Peyer's patch (tissue), 4 donors: ENCODE results near the gene TCF4. TPM values are rescaled to one million over a fixed set of nuclear protein-coding genes. Genes with fewer than 3 reads are reported as not detected.
A peak's percentile ranks its signal among the peaks of the same experiment; 100 is the strongest.

Experiments used
- DNase-seq, 3 donors: peaks; one replicate each; pipeline ENCODE4 v3.0.0-alpha.2; 2017 to 2019
- H3K27ac ChIP-seq, 4 donors: fragments of 200-600 bp; sonication (generic); one replicate each; pipeline ENCODE4 v1.5.1; 2016 to 2019
- H3K27me3 ChIP-seq, 2 donors: fragments of 200-600 bp; sonication (generic); one replicate each; pipeline ENCODE4 v1.5.1; 2019
- H3K36me3 ChIP-seq, 3 donors: fragments of 200-600 bp; sonication (generic); one replicate each; pipeline ENCODE4 v1.5.1; 2016 to 2019
- H3K4me1 ChIP-seq, 4 donors: fragments of 200-600 bp; sonication (generic); one replicate each; pipeline ENCODE4 v1.5.1; 2016 to 2019
- H3K4me3 ChIP-seq, 4 donors: fragments of 200-600 bp; sonication (generic); 1 replicate in 3 of 4; 2 replicates in 1 of 4; pipeline ENCODE4 v1.5.1; 2016 to 2019; ENCODE audit warnings: mild to moderate bottlenecking in 1 of 4
- H3K9me3 ChIP-seq, 4 donors: fragments of 200-600 bp; sonication (generic); one replicate each; pipeline ENCODE4 v1.5.1; 2016 to 2019; ENCODE audit warnings: mild to moderate bottlenecking in 1 of 4
- CTCF ChIP-seq, 6 experiments: fragments of 450-650 bp in 4 of 6; fragments of 200-600 bp in 2 of 6; sonication (generic) in 1 of 6; IDR thresholded peaks; one replicate each; pipeline ENCODE4 v1.5.1; 2017 to 2019; ENCODE audit warnings: antibody characterized with exemption in 6 of 6, mild to moderate bottlenecking in 3 of 6, moderate library complexity in 1 of 6
- POLR2A ChIP-seq, 2 donors: fragments of 450-650 bp; IDR thresholded peaks; one replicate each; pipeline ENCODE4 v1.5.1; 2017; ENCODE audit warnings: antibody characterized with exemption in 2 of 2, mild to moderate bottlenecking in 2 of 2, moderate library complexity in 2 of 2
- total RNA-seq, 4 donors: library from RNA; depleted of rRNA; stranded (reverse); fragments of >200 nt; gene quantifications; one replicate each; pipeline ENCODE4 v1.1.0, GENCODE V29; 2016

The TCF4 gene
- total RNA-seq, 4 donors from 2014 or later = 11.9 to 190 (median 33.8) TPM

DNA sequence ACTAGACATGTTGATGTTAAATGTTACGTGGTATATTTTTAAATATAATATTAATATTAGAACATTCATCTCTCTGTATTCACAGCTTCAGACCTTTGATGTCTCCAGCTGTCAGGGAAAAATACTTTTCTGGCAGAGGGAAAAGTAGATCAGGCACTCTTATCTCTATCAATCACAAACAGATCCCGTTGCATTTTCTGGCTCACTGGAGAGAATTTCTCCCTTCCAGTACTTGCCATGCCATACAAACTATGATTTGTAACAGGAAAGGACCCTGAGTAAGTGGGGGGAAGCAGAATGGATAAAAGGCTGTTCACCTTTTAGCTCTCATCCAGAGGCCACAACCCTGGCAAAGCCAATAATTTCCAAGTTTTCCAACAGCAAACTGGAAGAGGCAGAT, 158.0 kb downstream of the TCF4 start:
- H3K27ac ChIP-seq = no peak overlapping the region
- H3K27me3 ChIP-seq = no peaks in the 10 kb centered on the region
- no peaks in the 10 kb centered on the region for H3K36me3 ChIP-seq
- no peak overlapping the region for H3K4me3 ChIP-seq
- TF ChIP-seq POLR2A (IDR thresholded peaks at IDR 0.05) (no peak), CTCF (IDR thresholded peaks at IDR 0.05) (no peak)
- no peaks in the 10 kb centered on the region for H3K9me3 ChIP-seq
- no peak for DNase-seq
- no peaks in the 10 kb centered on the region for H3K4me1 ChIP-seq

- no peak for DNase-seq
Measured at GRCh38 chr18:55427951-55428350, 160.0 kb downstream of the TCF4 start.

DNA sequence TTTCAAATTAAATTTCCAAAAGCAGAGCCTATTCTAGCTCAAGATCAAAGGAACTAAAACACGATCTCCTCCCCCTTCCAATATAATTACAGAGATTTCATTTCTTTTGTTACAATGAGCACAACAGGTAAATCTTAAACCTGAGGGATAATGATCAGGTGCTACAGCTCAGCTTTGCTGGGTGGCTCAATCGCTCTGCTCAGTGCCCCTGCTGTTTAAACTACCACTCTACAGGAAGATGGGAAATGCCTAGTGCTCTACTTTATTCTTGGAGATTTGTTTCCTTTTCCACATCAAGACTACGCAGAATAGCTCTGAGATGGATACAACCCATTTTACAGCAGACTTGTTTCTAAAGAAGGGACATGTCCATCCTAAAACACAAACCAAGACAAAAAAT, 162.3 kb downstream of the TCF4 start:
- TF ChIP-seq POLR2A (IDR thresholded peaks at IDR 0.05) = no peak
- TF ChIP-seq CTCF (IDR thresholded peaks at IDR 0.05) = no peak
- H3K27me3 ChIP-seq = no peaks in the 10 kb centered on the region
- H3K9me3 ChIP-seq = no peaks in the 10 kb centered on the region
- no peaks in the 10 kb centered on the region for H3K36me3 ChIP-seq
- DNase-seq = no peak
- H3K4me3 ChIP-seq = no peak overlapping the region
- no peak overlapping the region for H3K27ac ChIP-seq
- H3K4me1 ChIP-seq = no peaks in the 10 kb centered on the region

More at GRCh38 chr18:55427951-55428350, 160.0 kb downstream of the TCF4 start:
- Histone ChIP-seq H3K27ac (no peak overlapping the region), H3K9me3 (no peaks in the 10 kb centered on the region), H3K36me3 (no peaks in the 10 kb centered on the region), H3K4me1 (no peaks in the 10 kb centered on the region), H3K4me3 (no peak overlapping the region), H3K27me3 (no peaks in the 10 kb centered on the region)
- TF ChIP-seq CTCF (IDR thresholded peaks at IDR 0.05) = no peak
- TF ChIP-seq POLR2A (IDR thresholded peaks at IDR 0.05) = no peak

DNA sequence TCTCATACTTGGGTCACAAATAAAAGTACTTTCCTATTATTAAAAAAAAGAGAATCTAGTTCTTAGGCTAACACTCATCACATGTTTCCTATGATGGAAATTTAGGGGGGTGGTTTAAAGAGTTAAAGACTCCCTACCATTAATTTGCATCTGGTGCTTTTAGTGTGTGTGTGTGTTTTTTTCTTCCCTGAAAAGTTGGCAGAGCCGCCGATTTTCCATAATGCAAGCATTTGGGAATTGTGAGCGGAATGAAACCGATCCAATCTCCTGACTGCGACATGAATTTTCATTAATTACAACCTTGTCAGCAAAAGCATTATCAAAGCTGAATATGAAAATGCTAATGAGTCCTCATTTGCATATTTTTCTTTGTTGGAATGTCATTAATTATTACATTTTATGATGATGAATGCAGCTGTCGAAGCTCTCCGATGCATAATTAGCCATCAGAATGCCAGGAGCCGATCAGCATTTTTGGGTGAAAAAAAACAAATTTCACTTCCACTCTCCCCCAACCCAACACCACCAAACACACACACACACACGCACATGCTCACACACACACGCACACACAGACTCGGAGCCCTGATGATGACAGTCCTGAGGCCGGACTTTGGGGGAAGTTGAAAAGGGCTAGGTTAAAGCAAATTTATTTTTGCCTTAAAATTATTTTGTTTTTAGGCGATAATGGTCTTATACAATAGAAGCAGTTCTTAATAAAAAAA, 165.4 kb downstream of the TCF4 start:
- peak overlapping the region; percentile 16 to 33 (median 28) for H3K4me3 ChIP-seq
- H3K27ac ChIP-seq = peak overlapping the region; percentile 39 to 59 (median 58)
- DNase-seq = peak in 2 of 3 donors; percentile 37 to 50

GRCh38 chr18:55421615-55422419, 166.2 kb downstream of the TCF4 start:
- H3K36me3 ChIP-seq = no peaks in the 10 kb centered on the region
- peak overlapping the region; percentile 39 to 59 (median 55) for H3K27ac ChIP-seq
- no peaks in the 10 kb centered on the region for H3K27me3 ChIP-seq
- no peaks in the 10 kb centered on the region for H3K4me1 ChIP-seq
- TF ChIP-seq POLR2A (IDR thresholded peaks at IDR 0.05) (no peak), CTCF (IDR thresholded peaks at IDR 0.05) (no peak)
- H3K9me3 ChIP-seq = no peaks in the 10 kb centered on the region
- peak overlapping the region in 3 of 4 donors; percentile 16 to 33 (median 25) for H3K4me3 ChIP-seq
- peak in 1 of 3 donors; percentile 22 for DNase-seq

More for the DNA sequence above, 165.4 kb downstream of the TCF4 start:
- no peaks in the 10 kb centered on the region for H3K36me3 ChIP-seq
- no peaks in the 10 kb centered on the region for H3K27me3 ChIP-seq
- no peaks in the 10 kb centered on the region for H3K4me1 ChIP-seq
- no peaks in the 10 kb centered on the region for H3K9me3 ChIP-seq
- TF ChIP-seq CTCF (IDR thresholded peaks at IDR 0.05) (no peak), POLR2A (IDR thresholded peaks at IDR 0.05) (no peak)
